HG02884 (cell line): ENCODE data around the gene TM4SF20.
A peak's percentile ranks its signal among the peaks of the same experiment; 100 is the strongest.

Experiments
- ATAC-seq: cut with Tn5 transposase; IDR thresholded peaks from one replicate; pipeline ENCODE4 v1.9.1; 2021; ENCODE audit warnings: mild to moderate bottlenecking, moderate library complexity; ENCODE audit not compliant: unreplicated experiment

The TM4SF20 gene

GRCh38 chr2:227379095-227379494, at the start of gene TM4SF20:
Gene TM4SF20 (minus strand): TSS chr2:227379306. CDS start chr2:227379268, 38 bp downstream.
- ATAC-seq = no peak

- no peak for ATAC-seq
Measured at GRCh38 chr2:227428731-227429285, 49.7 kb upstream of the TM4SF20 start.

GRCh38 chr2:227423656-227424499, 44.8 kb upstream of the TM4SF20 start:
- no peak for ATAC-seq

GRCh38 chr2:227420087-227421052, 41.3 kb upstream of the TM4SF20 start:
- ATAC-seq = no peak

- no peak for ATAC-seq
Measured at GRCh38 chr2:227416701-227417100, 37.6 kb upstream of the TM4SF20 start.

- no peak for ATAC-seq
Measured at GRCh38 chr2:227415538-227416424, 36.7 kb upstream of the TM4SF20 start.

GRCh38 chr2:227414846-227415245, 35.7 kb upstream of the TM4SF20 start:
- no peak for ATAC-seq

GRCh38 chr2:227413371-227413770, 34.3 kb upstream of the TM4SF20 start:
- ATAC-seq = no peak

GRCh38 chr2:227412877-227413276, 33.8 kb upstream of the TM4SF20 start:
- ATAC-seq = no peak

- ATAC-seq = no peak
Measured at GRCh38 chr2:227411990-227412350, 32.9 kb upstream of the TM4SF20 start.

- peak; percentile 79 for ATAC-seq
Measured at GRCh38 chr2:227411320-227411989, 32.3 kb upstream of the TM4SF20 start.

- ATAC-seq = no peak
Measured at GRCh38 chr2:227410191-227410590, 31.1 kb upstream of the TM4SF20 start.

- no peak for ATAC-seq
Measured at GRCh38 chr2:227407591-227408151, 28.6 kb upstream of the TM4SF20 start.

- ATAC-seq = peak; percentile 40
Measured at GRCh38 chr2:227406177-227407031, 27.3 kb upstream of the TM4SF20 start.

- no peak for ATAC-seq
Measured at GRCh38 chr2:227404585-227405271, 25.6 kb upstream of the TM4SF20 start.

GRCh38 chr2:227402959-227403358, 23.9 kb upstream of the TM4SF20 start:
- no peak for ATAC-seq

- ATAC-seq = no peak
Measured at GRCh38 chr2:227402321-227402720, 23.2 kb upstream of the TM4SF20 start.

GRCh38 chr2:227401550-227401949, 22.4 kb upstream of the TM4SF20 start:
- no peak for ATAC-seq
